ENCODE measurements around the gene HERC3.

The HERC3 gene

DNA sequence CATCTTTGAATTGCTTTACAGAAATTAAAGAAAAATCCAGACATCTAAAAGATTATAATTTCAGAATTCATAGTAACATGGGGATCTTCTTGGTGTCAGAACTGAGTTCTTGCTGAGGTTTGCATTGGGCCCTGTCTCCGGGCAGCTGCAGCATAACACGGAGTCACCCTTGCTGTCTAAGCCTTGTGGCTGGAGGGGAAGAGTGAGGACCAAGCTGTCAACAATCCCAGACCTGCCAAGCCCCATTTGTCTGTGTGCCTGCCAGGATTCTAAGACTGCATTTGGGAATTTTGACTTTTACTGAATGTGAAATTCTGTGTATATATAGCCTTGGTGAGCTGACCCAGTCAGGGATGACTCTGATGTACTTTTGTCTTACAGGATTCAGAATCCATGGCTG is 130.5 kb downstream of the HERC3 start:
- H3K9ac ChIP-seq (ENCODE audit: insufficient read length), result no peak overlapping the region
- peaks cover 7% of the 10 kb centered on the region for H3K36me3 ChIP-seq (ENCODE audit: insufficient read depth, low read length)
- DNase-seq (ENCODE audit: low read depth, low spot score), result no peak
- no peak for TF ChIP-seq EZH2 (IDR thresholded peaks at IDR 0.05)
- TF ChIP-seq FOXP2 (optimal IDR thresholded peaks at IDR 0.05; ENCODE audit: control extremely low read depth, extremely low read length, insufficient read depth), result no peak
- TF ChIP-seq POLR2AphosphoS5 (IDR thresholded peaks at IDR 0.05; ENCODE audit: borderline replicate concordance, low read depth, low read length), result no peak
- no peak overlapping the region for H3K4me3 ChIP-seq
- no peaks in the 10 kb centered on the region for H3K9me3 ChIP-seq (ENCODE audit: low read depth, low read length)
- no peak overlapping the region for H3K27ac ChIP-seq

DNA sequence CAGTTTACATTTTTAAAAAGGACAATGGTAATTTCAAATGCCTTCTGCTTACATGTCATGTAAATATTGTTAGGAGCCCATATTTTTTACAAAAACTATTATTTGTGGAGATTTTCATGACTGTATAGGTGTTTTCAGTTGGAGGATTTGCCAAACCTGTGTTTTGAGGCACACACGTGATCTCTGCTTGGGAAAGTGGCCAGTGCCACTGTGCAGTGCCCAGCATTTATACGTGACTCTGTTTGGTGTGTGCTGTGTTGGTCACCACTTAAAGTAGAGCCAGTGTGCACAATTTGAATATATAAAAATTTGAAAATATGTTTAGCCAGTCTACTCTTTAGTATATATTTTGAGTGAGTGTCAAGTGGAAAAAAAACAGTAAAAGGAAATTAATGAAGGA is 132.1 kb downstream of the HERC3 start:
- no peak overlapping the region for H3K27ac ChIP-seq
- H3K4me3 ChIP-seq, result no peak overlapping the region
- peaks cover 16% of the 10 kb centered on the region for H3K36me3 ChIP-seq (ENCODE audit: insufficient read depth, low read length)
- TF ChIP-seq FOXP2 (optimal IDR thresholded peaks at IDR 0.05; ENCODE audit: control extremely low read depth, extremely low read length, insufficient read depth) (no peak), POLR2AphosphoS5 (IDR thresholded peaks at IDR 0.05; ENCODE audit: borderline replicate concordance, low read depth, low read length) (no peak), EZH2 (IDR thresholded peaks at IDR 0.05) (no peak)
- DNase-seq (ENCODE audit: low read depth, low spot score), result no peak
- no peak overlapping the region for H3K9ac ChIP-seq (ENCODE audit: insufficient read length)
- no peaks in the 10 kb centered on the region for H3K9me3 ChIP-seq (ENCODE audit: low read depth, low read length)

GRCh38 chr4:88725143-88725542 is 132.9 kb downstream of the HERC3 start:
- H3K9ac ChIP-seq (ENCODE audit: insufficient read length), result no peak overlapping the region
- peaks cover 23% of the 10 kb centered on the region for H3K36me3 ChIP-seq (ENCODE audit: insufficient read depth, low read length)
- TF ChIP-seq EZH2 (IDR thresholded peaks at IDR 0.05), result no peak
- TF ChIP-seq FOXP2 (optimal IDR thresholded peaks at IDR 0.05; ENCODE audit: control extremely low read depth, extremely low read length, insufficient read depth), result no peak
- TF ChIP-seq POLR2AphosphoS5 (IDR thresholded peaks at IDR 0.05; ENCODE audit: borderline replicate concordance, low read depth, low read length), result no peak
- no peak overlapping the region for H3K4me3 ChIP-seq
- no peak overlapping the region for H3K27ac ChIP-seq
- no peak for DNase-seq (ENCODE audit: low read depth, low spot score)
- H3K9me3 ChIP-seq (ENCODE audit: low read depth, low read length), result no peaks in the 10 kb centered on the region

DNA sequence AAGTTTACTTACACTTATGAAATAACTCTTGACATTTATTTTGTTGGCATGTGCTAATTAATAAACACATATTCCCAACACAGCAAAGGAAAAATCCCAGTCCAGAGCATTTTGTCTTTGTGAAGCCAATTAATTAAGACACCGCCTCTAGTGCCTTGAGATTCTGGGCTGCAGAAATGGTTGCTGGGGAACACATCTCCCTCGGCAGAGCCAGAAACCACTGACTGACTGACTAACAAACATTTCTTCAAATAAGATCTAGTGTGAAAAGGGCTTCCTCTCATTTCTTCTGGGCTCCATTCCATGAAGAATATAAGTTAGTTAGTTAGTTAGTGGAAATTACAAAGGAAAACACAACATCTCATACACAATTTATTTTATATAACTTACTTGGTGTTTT is 133.7 kb downstream of the HERC3 start:
- Histone ChIP-seq H3K9ac (ENCODE audit: insufficient read length) (no peak overlapping the region), H3K9me3 (ENCODE audit: low read depth, low read length) (no peaks in the 10 kb centered on the region), H3K4me3 (no peak overlapping the region), H3K27ac (no peak overlapping the region), H3K36me3 (ENCODE audit: insufficient read depth, low read length) (peaks cover 31% of the 10 kb centered on the region)
- DNase-seq (ENCODE audit: low read depth, low spot score), result no peak
- no peak for TF ChIP-seq FOXP2 (optimal IDR thresholded peaks at IDR 0.05; ENCODE audit: control extremely low read depth, extremely low read length, insufficient read depth)
- TF ChIP-seq EZH2 (IDR thresholded peaks at IDR 0.05), result no peak
- no peak for TF ChIP-seq POLR2AphosphoS5 (IDR thresholded peaks at IDR 0.05; ENCODE audit: borderline replicate concordance, low read depth, low read length)

GRCh38 chr4:88728146-88728545 is 135.9 kb downstream of the HERC3 start:
- TF ChIP-seq POLR2AphosphoS5 (IDR thresholded peaks at IDR 0.05; ENCODE audit: borderline replicate concordance, low read depth, low read length) (no peak), FOXP2 (optimal IDR thresholded peaks at IDR 0.05; ENCODE audit: control extremely low read depth, extremely low read length, insufficient read depth) (no peak), EZH2 (IDR thresholded peaks at IDR 0.05) (no peak)
- Histone ChIP-seq H3K9me3 (ENCODE audit: low read depth, low read length) (no peaks in the 10 kb centered on the region), H3K9ac (ENCODE audit: insufficient read length) (no peak overlapping the region), H3K27ac (no peak overlapping the region), H3K36me3 (ENCODE audit: insufficient read depth, low read length) (peaks cover 31% of the 10 kb centered on the region), H3K4me3 (no peak overlapping the region)
- no peak for DNase-seq (ENCODE audit: low read depth, low spot score)

GRCh38 chr4:88729146-88729760 is 137.0 kb downstream of the HERC3 start:
- H3K4me3 ChIP-seq, result no peak overlapping the region
- H3K36me3 ChIP-seq (ENCODE audit: insufficient read depth, low read length), result peaks cover 31% of the 10 kb centered on the region
- H3K9me3 ChIP-seq (ENCODE audit: low read depth, low read length), result no peaks in the 10 kb centered on the region
- TF ChIP-seq FOXP2 (optimal IDR thresholded peaks at IDR 0.05; ENCODE audit: control extremely low read depth, extremely low read length, insufficient read depth), result no peak
- no peak for TF ChIP-seq EZH2 (IDR thresholded peaks at IDR 0.05)
- no peak for TF ChIP-seq POLR2AphosphoS5 (IDR thresholded peaks at IDR 0.05; ENCODE audit: borderline replicate concordance, low read depth, low read length)
- no peak for DNase-seq (ENCODE audit: low read depth, low spot score)
- H3K9ac ChIP-seq (ENCODE audit: insufficient read length), result no peak overlapping the region
- no peak overlapping the region for H3K27ac ChIP-seq

GRCh38 chr4:88730811-88731210 is 138.5 kb downstream of the HERC3 start:
- no peak overlapping the region for H3K27ac ChIP-seq
- H3K9ac ChIP-seq (ENCODE audit: insufficient read length), result no peak overlapping the region
- no peaks in the 10 kb centered on the region for H3K9me3 ChIP-seq (ENCODE audit: low read depth, low read length)
- TF ChIP-seq EZH2 (IDR thresholded peaks at IDR 0.05), result no peak
- TF ChIP-seq FOXP2 (optimal IDR thresholded peaks at IDR 0.05; ENCODE audit: control extremely low read depth, extremely low read length, insufficient read depth), result no peak
- TF ChIP-seq POLR2AphosphoS5 (IDR thresholded peaks at IDR 0.05; ENCODE audit: borderline replicate concordance, low read depth, low read length), result no peak
- peaks cover 33% of the 10 kb centered on the region for H3K36me3 ChIP-seq (ENCODE audit: insufficient read depth, low read length)
- no peak overlapping the region for H3K4me3 ChIP-seq
- no peak for DNase-seq (ENCODE audit: low read depth, low spot score)

GRCh38 chr4:88731381-88731780 is 139.1 kb downstream of the HERC3 start:
- no peak overlapping the region for H3K27ac ChIP-seq
- peak; percentile 78 for TF ChIP-seq FOXP2 (optimal IDR thresholded peaks at IDR 0.05; ENCODE audit: control extremely low read depth, extremely low read length, insufficient read depth)
- no peak for TF ChIP-seq POLR2AphosphoS5 (IDR thresholded peaks at IDR 0.05; ENCODE audit: borderline replicate concordance, low read depth, low read length)
- peaks cover 33% of the 10 kb centered on the region for H3K36me3 ChIP-seq (ENCODE audit: insufficient read depth, low read length)
- DNase-seq (ENCODE audit: low read depth, low spot score), result peak; percentile 59
- H3K9me3 ChIP-seq (ENCODE audit: low read depth, low read length), result no peaks in the 10 kb centered on the region
- no peak overlapping the region for H3K9ac ChIP-seq (ENCODE audit: insufficient read length)
- H3K4me3 ChIP-seq, result no peak overlapping the region

Measured in SK-N-MC (cell line).